ENCODE data around the gene BMP2K. TPM values are rescaled to one million over a fixed set of nuclear protein-coding genes. Genes with fewer than 3 reads are reported as not detected.

Gene BMP2K
- total RNA-seq, 1 donor from 2014 or later: 33.3 TPM

DNA sequence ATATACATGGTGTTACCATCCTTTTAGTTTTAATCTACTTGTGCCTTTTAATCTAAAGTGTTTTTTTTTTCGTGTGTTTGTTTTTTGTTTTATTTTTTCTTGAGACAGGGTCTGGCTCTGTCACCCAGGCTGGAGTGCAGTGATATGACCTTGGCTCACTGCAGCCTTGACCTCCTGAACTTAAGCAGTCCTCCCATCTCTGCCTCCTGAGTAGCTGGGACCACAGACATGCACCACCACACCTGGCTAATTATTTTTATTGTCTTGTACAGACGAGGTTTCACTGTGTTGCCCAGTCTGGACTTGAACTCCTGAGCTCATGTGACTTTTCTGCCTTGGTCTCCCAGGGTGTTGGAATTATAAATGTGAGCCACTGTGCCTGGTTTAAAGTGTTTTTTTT is 33.1 kb downstream of the BMP2K start:
- no peaks in the 10 kb centered on the region for H3K9me3 ChIP-seq (ENCODE audit: insufficient read depth, low read depth, low read length)
- H3K9ac ChIP-seq (ENCODE audit: low read length): no peak overlapping the region
- H3K27me3 Mint-ChIP-seq (ENCODE audit: low read depth, unreplicated experiment): no peaks in the 10 kb centered on the region
- peaks cover 8% of the 10 kb centered on the region for H3K4me1 Mint-ChIP-seq (ENCODE audit: low read depth, unreplicated experiment)
- DNase-seq (ENCODE audit: low read depth): no peak
- H3K4me1 ChIP-seq (ENCODE audit: insufficient read depth, low read length): no peaks in the 10 kb centered on the region
- H3K27me3 ChIP-seq (ENCODE audit: insufficient read depth, low read length): no peaks in the 10 kb centered on the region
- peaks cover 9% of the 10 kb centered on the region for H3K9me3 Mint-ChIP-seq (ENCODE audit: unreplicated experiment)
- no peak overlapping the region for H3K27ac Mint-ChIP-seq (ENCODE audit: unreplicated experiment)
- H3K4me2 ChIP-seq (ENCODE audit: low read length): no peak overlapping the region
- peaks cover 41% of the 10 kb centered on the region for H4K20me1 ChIP-seq (ENCODE audit: insufficient read depth, low read length)
- H2AFZ ChIP-seq (ENCODE audit: low read depth, low read length): no peak overlapping the region
- no peak overlapping the region for H3K4me3 Mint-ChIP-seq (ENCODE audit: unreplicated experiment)
- no peaks in the 10 kb centered on the region for H3K36me3 ChIP-seq (ENCODE audit: insufficient read depth, low read length)
- no peak overlapping the region for H3K4me3 ChIP-seq (ENCODE audit: insufficient read depth, low read depth, low read length)
- no peak for TF ChIP-seq CTCF (IDR thresholded peaks at IDR 0.05; ENCODE audit: insufficient read depth, low read depth, low read length)
- no peak for TF ChIP-seq EZH2 (IDR thresholded peaks at IDR 0.05; ENCODE audit: insufficient read depth, low read length)
- H3K79me2 ChIP-seq (ENCODE audit: insufficient read depth, low read length): peaks cover 88% of the 10 kb centered on the region
- H3K27ac ChIP-seq (ENCODE audit: low read depth, low read length): no peak overlapping the region
- FAIRE-seq: no peak
- peaks cover 2% of the 10 kb centered on the region for H3K36me3 Mint-ChIP-seq (ENCODE audit: low read depth, unreplicated experiment)

DNA sequence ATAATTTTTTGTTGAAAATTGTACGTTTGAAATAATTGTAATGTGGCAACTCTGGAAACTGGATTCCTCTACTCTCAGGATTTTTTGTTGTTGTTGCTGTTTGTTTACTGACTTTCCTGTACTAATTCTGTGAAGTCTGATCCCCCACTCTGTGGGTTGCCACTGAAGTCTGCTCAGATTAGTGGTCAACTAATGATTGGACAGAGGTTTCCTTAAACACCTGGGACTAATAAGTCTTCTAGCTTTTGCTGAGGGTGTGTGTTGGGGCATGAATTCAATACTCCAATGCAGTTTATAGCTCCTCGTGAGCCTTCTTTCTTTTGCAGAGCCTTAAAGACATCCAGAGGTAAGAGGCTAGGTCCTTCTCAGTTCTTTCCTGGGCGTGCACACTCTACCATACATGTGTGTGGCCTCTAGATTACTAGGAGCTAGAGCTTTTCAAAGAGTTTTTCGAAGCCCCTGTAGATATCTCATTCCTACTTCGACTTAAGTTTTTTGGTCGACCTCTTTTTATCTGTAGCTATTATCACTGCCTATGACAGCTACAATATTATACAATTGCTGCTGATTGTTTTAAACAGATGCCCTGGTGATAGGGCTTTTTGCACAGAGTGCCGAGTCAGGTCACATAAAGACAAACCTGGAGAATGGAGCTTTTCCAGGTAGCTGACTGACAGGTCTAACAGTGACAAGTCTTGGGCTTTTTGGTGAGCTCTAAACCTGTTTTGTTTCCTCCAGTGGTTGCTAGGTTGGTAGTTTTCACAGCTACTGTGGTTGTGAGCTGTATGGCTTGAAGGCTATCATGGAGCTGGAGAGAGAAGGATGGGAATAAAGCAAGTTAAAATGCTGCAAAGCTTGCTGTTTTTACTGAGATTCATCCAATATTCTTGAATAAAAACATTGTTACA is 34.0 kb downstream of the BMP2K start:
- H3K36me3 Mint-ChIP-seq (ENCODE audit: low read depth, unreplicated experiment): peaks cover 2% of the 10 kb centered on the region
- H3K4me1 ChIP-seq (ENCODE audit: insufficient read depth, low read length): no peaks in the 10 kb centered on the region
- H2AFZ ChIP-seq (ENCODE audit: low read depth, low read length): no peak overlapping the region
- no peak overlapping the region for H3K27ac ChIP-seq (ENCODE audit: low read depth, low read length)
- H3K4me3 Mint-ChIP-seq (ENCODE audit: unreplicated experiment): no peak overlapping the region
- no peak for TF ChIP-seq EZH2 (IDR thresholded peaks at IDR 0.05; ENCODE audit: insufficient read depth, low read length)
- no peak for TF ChIP-seq CTCF (IDR thresholded peaks at IDR 0.05; ENCODE audit: insufficient read depth, low read depth, low read length)
- peaks cover 8% of the 10 kb centered on the region for H3K4me1 Mint-ChIP-seq (ENCODE audit: low read depth, unreplicated experiment)
- peaks cover 9% of the 10 kb centered on the region for H3K9me3 Mint-ChIP-seq (ENCODE audit: unreplicated experiment)
- no peak overlapping the region for H3K4me2 ChIP-seq (ENCODE audit: low read length)
- no peak for FAIRE-seq
- no peaks in the 10 kb centered on the region for H3K27me3 Mint-ChIP-seq (ENCODE audit: low read depth, unreplicated experiment)
- H3K9ac ChIP-seq (ENCODE audit: low read length): no peak overlapping the region
- peaks cover 79% of the 10 kb centered on the region for H3K79me2 ChIP-seq (ENCODE audit: insufficient read depth, low read length)
- DNase-seq (ENCODE audit: low read depth): no peak
- no peaks in the 10 kb centered on the region for H3K27me3 ChIP-seq (ENCODE audit: insufficient read depth, low read length)
- no peaks in the 10 kb centered on the region for H3K9me3 ChIP-seq (ENCODE audit: insufficient read depth, low read depth, low read length)
- H3K27ac Mint-ChIP-seq (ENCODE audit: unreplicated experiment): no peak overlapping the region
- H3K4me3 ChIP-seq (ENCODE audit: insufficient read depth, low read depth, low read length): no peak overlapping the region
- no peaks in the 10 kb centered on the region for H3K36me3 ChIP-seq (ENCODE audit: insufficient read depth, low read length)
- peaks cover 41% of the 10 kb centered on the region for H4K20me1 ChIP-seq (ENCODE audit: insufficient read depth, low read length)

DNA sequence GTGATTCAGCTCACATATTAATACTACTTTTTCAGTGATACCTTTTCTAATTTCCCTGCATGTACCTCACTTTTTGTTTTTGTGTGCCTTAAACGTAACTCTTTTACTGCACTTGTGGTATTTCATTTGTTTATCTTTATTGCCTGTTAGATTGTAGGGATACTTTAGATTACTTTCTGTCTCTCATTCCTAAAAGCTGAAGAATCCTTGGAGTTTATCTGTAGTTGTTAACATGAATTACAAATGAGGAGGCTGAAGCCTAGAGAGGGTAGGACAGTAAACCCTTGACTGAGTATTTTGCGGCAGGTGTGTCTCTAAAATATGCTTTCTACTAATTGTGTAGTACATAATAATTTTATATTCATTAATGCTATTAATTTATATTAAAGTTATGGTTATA is 34.9 kb downstream of the BMP2K start:
- Mint-ChIP-seq H3K4me1 (ENCODE audit: low read depth, unreplicated experiment) (peaks cover 8% of the 10 kb centered on the region), H3K9me3 (ENCODE audit: unreplicated experiment) (peaks cover 9% of the 10 kb centered on the region), H3K27ac (ENCODE audit: unreplicated experiment) (no peak overlapping the region), H3K27me3 (ENCODE audit: low read depth, unreplicated experiment) (no peaks in the 10 kb centered on the region), H3K36me3 (ENCODE audit: low read depth, unreplicated experiment) (peaks cover 2% of the 10 kb centered on the region), H3K4me3 (ENCODE audit: unreplicated experiment) (no peak overlapping the region)
- Histone ChIP-seq H3K27ac (ENCODE audit: low read depth, low read length) (no peak overlapping the region), H3K4me1 (ENCODE audit: insufficient read depth, low read length) (no peaks in the 10 kb centered on the region), H4K20me1 (ENCODE audit: insufficient read depth, low read length) (peaks cover 41% of the 10 kb centered on the region), H3K27me3 (ENCODE audit: insufficient read depth, low read length) (no peaks in the 10 kb centered on the region), H3K4me3 (ENCODE audit: insufficient read depth, low read depth, low read length) (no peak overlapping the region), H3K9ac (ENCODE audit: low read length) (no peak overlapping the region), H3K36me3 (ENCODE audit: insufficient read depth, low read length) (no peaks in the 10 kb centered on the region), H3K79me2 (ENCODE audit: insufficient read depth, low read length) (peaks cover 78% of the 10 kb centered on the region), H3K4me2 (ENCODE audit: low read length) (no peak overlapping the region), H3K9me3 (ENCODE audit: insufficient read depth, low read depth, low read length) (no peaks in the 10 kb centered on the region), H2AFZ (ENCODE audit: low read depth, low read length) (no peak overlapping the region)
- FAIRE-seq (no peak), DNase-seq (ENCODE audit: low read depth) (no peak)
- TF ChIP-seq CTCF (IDR thresholded peaks at IDR 0.05; ENCODE audit: insufficient read depth, low read depth, low read length) (no peak), EZH2 (IDR thresholded peaks at IDR 0.05; ENCODE audit: insufficient read depth, low read length) (no peak)
